ENCODE measurements around the gene CRELD1.

Gene CRELD1

GRCh38 chr3:9951126-9951525 lies 17.5 kb downstream of the CRELD1 start:
- no peak overlapping the region for H3K9ac ChIP-seq
- TF ChIP-seq, protein P1, sequence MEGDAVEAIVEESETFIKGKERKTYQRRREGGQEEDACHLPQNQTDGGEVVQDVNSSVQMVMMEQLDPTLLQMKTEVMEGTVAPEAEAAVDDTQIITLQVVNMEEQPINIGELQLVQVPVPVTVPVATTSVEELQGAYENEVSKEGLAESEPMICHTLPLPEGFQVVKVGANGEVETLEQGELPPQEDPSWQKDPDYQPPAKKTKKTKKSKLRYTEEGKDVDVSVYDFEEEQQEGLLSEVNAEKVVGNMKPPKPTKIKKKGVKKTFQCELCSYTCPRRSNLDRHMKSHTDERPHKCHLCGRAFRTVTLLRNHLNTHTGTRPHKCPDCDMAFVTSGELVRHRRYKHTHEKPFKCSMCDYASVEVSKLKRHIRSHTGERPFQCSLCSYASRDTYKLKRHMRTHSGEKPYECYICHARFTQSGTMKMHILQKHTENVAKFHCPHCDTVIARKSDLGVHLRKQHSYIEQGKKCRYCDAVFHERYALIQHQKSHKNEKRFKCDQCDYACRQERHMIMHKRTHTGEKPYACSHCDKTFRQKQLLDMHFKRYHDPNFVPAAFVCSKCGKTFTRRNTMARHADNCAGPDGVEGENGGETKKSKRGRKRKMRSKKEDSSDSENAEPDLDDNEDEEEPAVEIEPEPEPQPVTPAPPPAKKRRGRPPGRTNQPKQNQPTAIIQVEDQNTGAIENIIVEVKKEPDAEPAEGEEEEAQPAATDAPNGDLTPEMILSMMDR (IDR thresholded peaks at IDR 0.05): no peak

GRCh38 chr3:9951598-9951961 lies 17.9 kb downstream of the CRELD1 start:
- peak overlapping the region; percentile 59 for H3K4me3 ChIP-seq (ENCODE audit: low read depth, low read length)

More at GRCh38 chr3:9951126-9951525, 17.5 kb downstream of the CRELD1 start:
- no peaks in the 10 kb centered on the region for H3K9me3 ChIP-seq (ENCODE audit: control insufficient read depth, low read length)
- no peaks in the 10 kb centered on the region for H3K27me3 ChIP-seq (ENCODE audit: control insufficient read depth, insufficient read depth, low read length)
- peak overlapping the region; percentile 64 for H3K4me2 ChIP-seq (ENCODE audit: low read length)
- H3K79me2 ChIP-seq: no peaks in the 10 kb centered on the region
- H3K36me3 ChIP-seq (ENCODE audit: control insufficient read depth, insufficient read depth, low read length): no peaks in the 10 kb centered on the region
- peak overlapping the region; percentile 59 for H3K4me3 ChIP-seq (ENCODE audit: low read depth, low read length)
- peak overlapping the region; percentile 82 for H2AFZ ChIP-seq
- H3K4me1 ChIP-seq: peaks cover 17% of the 10 kb centered on the region
- H3K27ac ChIP-seq: no peak overlapping the region

DNA sequence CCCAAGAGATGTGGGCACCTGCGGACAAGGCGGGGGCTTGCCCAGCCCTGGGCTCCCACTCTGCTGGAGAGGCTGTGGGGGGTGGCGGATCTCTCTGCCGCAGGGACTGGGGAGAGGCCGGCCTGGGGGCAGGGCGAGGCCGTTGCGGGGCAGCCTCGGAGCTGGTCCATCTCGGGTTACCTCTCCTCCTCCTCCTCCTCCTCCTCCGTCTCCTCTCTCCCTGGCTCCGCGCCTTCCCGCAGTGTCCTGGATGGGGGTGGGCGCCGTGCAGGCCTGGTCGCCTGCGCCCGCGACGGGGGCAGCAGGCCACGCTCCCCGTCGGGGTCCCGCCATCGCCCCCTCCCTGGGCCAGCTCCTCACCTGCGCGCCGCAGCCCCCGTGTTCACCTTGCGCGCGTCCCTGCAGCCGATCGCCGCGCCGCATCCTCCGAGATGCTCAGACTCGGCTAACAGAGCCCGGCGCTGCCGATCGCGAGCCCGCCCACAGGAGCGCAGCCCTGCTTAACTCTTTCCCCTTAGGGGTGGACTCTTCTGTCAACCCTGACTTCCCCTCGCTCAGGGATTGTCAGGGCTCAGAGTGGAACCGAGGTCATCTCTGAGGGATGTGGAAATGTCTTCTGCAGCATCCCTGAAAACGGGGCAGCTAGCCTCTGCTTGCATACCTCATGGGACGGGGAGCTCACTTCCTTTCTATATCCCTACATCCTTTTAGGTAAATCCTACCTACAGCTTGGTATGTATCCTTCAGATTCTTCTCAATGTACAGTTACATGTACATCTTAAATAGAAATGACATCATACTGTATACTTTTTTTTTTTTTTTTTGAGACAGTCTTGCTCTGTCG lies 18.6 kb downstream of the CRELD1 start, which contains the start of gene PRRT3:
PRRT3 (minus strand) TSS at position 447 of the 844 bp plus-strand sequence. CDS start 2,293 bp downstream, outside the sequence.
- peak within 1 kb of the TSS; percentile 59 for H3K4me3 ChIP-seq (ENCODE audit: low read depth, low read length)
- no peak within 1 kb of the TSS for H3K9ac ChIP-seq
- TF ChIP-seq, protein P1 (IDR thresholded peaks at IDR 0.05): no peak
- H3K79me2 ChIP-seq: no peaks in the 10 kb centered on the region
- no peaks in the 10 kb centered on the region for H3K36me3 ChIP-seq (ENCODE audit: control insufficient read depth, insufficient read depth, low read length)
- H3K27ac ChIP-seq: no peak within 1 kb of the TSS
- peaks cover 17% of the 10 kb centered on the region for H3K4me1 ChIP-seq
- H3K27me3 ChIP-seq (ENCODE audit: control insufficient read depth, insufficient read depth, low read length): no peaks in the 10 kb centered on the region
- H3K9me3 ChIP-seq (ENCODE audit: control insufficient read depth, low read length): no peaks in the 10 kb centered on the region
- peak within 1 kb of the TSS; percentile 64 for H3K4me2 ChIP-seq (ENCODE audit: low read length)
- H2AFZ ChIP-seq: peak within 1 kb of the TSS; percentile 82

More at GRCh38 chr3:9951598-9951961, 17.9 kb downstream of the CRELD1 start:
- Histone ChIP-seq H2AFZ (peak overlapping the region; percentile 82), H3K4me2 (ENCODE audit: low read length) (peak overlapping the region; percentile 64), H3K36me3 (ENCODE audit: control insufficient read depth, insufficient read depth, low read length) (no peaks in the 10 kb centered on the region), H3K9me3 (ENCODE audit: control insufficient read depth, low read length) (no peaks in the 10 kb centered on the region), H3K27me3 (ENCODE audit: control insufficient read depth, insufficient read depth, low read length) (no peaks in the 10 kb centered on the region), H3K9ac (no peak overlapping the region), H3K4me1 (peaks cover 17% of the 10 kb centered on the region), H3K27ac (no peak overlapping the region), H3K79me2 (no peaks in the 10 kb centered on the region)
- TF ChIP-seq, protein P1 (IDR thresholded peaks at IDR 0.05): no peak

DNA sequence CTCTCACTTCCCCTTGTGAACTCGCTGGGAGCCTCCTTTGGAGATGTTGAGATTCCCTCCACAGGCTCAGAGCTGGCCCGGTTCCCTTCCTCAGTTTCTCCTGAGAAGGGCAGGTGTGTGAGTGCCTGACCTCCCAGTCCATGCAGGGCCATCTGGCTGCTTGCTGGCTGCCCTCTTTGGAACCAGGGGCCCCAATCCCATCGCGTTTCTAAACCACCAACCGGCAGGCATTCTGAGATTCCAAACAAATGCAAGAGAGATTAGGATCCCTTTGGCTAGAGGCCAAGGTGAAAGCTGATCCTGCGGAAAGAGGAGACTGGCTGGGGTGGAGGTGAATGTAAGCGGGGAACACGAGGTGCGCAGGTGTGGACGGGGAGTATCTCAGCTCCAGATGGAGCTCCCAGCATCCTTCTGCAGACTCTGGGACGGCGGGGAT lies 21.5 kb downstream of the CRELD1 start:
- no peaks in the 10 kb centered on the region for H3K9me3 ChIP-seq (ENCODE audit: control insufficient read depth, low read length)
- H3K4me2 ChIP-seq (ENCODE audit: low read length): peak overlapping the region; percentile 46
- H2AFZ ChIP-seq: peak overlapping the region; percentile 56
- H3K9ac ChIP-seq: no peak overlapping the region
- no peaks in the 10 kb centered on the region for H3K27me3 ChIP-seq (ENCODE audit: control insufficient read depth, insufficient read depth, low read length)
- no peaks in the 10 kb centered on the region for H3K79me2 ChIP-seq
- H3K36me3 ChIP-seq (ENCODE audit: control insufficient read depth, insufficient read depth, low read length): no peaks in the 10 kb centered on the region
- H3K4me3 ChIP-seq (ENCODE audit: low read depth, low read length): peak overlapping the region; percentile 35
- peak overlapping the region; percentile 26 for H3K27ac ChIP-seq
- TF ChIP-seq, protein P1 (IDR thresholded peaks at IDR 0.05): no peak
- H3K4me1 ChIP-seq: peaks cover 17% of the 10 kb centered on the region
